Activated B cell treated with CpG ODN at 0.5 μM for 24 hours (primary cell): ENCODE measurements around the gene MAGEA9. TPM values are rescaled to one million over a fixed set of nuclear protein-coding genes. Genes with fewer than 3 reads are reported as not detected.
A peak's percentile ranks its signal among the peaks of the same experiment; 100 is the strongest.

ENCODE experiments used
- ATAC-seq: fragments of 200-7000 bp; cut with Tn5 transposase; one replicate; pipeline ENCODE4 v1.10.0; 2021; ENCODE audit warnings: low read depth, mild to moderate bottlenecking, moderate library complexity
- CTCF ChIA-PET: fragments of 350-600 bp; sonication (Branson Sonifier 250); formaldehyde crosslinking; loops from one replicate; lab custom pipeline; 2021; ENCODE audit warnings: antibody characterized with exemption; lab: Charles Lee
- POLR2A ChIA-PET: fragments of 350-600 bp; sonication (Branson Sonifier 250); formaldehyde crosslinking; loops from one replicate; lab custom pipeline; 2021; ENCODE audit warnings: antibody characterized with exemption; lab: Charles Lee
- DNase-seq: peaks from one replicate; pipeline ENCODE4 v3.0.0; 2022
- H3K27ac Mint-ChIP-seq: one replicate; pipeline ENCODE4 v1.8.0; 2020; ENCODE audit warnings: mixed read lengths
- H3K27me3 Mint-ChIP-seq: one replicate; pipeline ENCODE4 v1.8.0; 2021; ENCODE audit warnings: mixed read lengths
- H3K36me3 Mint-ChIP-seq: one replicate; pipeline ENCODE4 v1.8.0; 2021; ENCODE audit warnings: low read depth, mixed read lengths
- H3K4me1 Mint-ChIP-seq: one replicate; pipeline ENCODE4 v1.8.0; 2021; ENCODE audit warnings: mixed read lengths
- H3K4me3 Mint-ChIP-seq: one replicate; pipeline ENCODE4 v1.8.0; 2020; ENCODE audit warnings: mild to moderate bottlenecking, mixed read lengths
- H3K9me3 Mint-ChIP-seq: one replicate; pipeline ENCODE4 v1.8.0; 2020; ENCODE audit warnings: mixed read lengths
- intact Hi-C: fragments of 100-400 bp; cut with micrococcal nuclease; formaldehyde crosslinking; loops from one replicate; pipeline ENCODE4 v1.15.1; 2024
- total RNA-seq: library from RNA; stranded (reverse); gene quantifications from 2 replicates; pipeline ENCODE4 v1.2.3, GENCODE V29; 2022
- TF ChIP-seq, protein P1 (sequence below): fragments of 200-600 bp; IDR thresholded peaks from one replicate; pipeline ENCODE4 v1.8.0; 2022; ENCODE audit warnings: antibody characterized with exemption, mild to moderate bottlenecking

MAGEA9 gene
- total RNA-seq, 1 donor from 2014 or later = not detected

GRCh38 chrX:149818652-149819051, 36.9 kb downstream of the MAGEA9 start:
- Mint-ChIP-seq H3K4me1 (no peaks in the 10 kb centered on the region), H3K27ac (no peak overlapping the region), H3K4me3 (no peak overlapping the region), H3K9me3 (no peaks in the 10 kb centered on the region), H3K36me3 (no peaks in the 10 kb centered on the region), H3K27me3 (peaks cover 3% of the 10 kb centered on the region)
- TF ChIP-seq, protein P1, sequence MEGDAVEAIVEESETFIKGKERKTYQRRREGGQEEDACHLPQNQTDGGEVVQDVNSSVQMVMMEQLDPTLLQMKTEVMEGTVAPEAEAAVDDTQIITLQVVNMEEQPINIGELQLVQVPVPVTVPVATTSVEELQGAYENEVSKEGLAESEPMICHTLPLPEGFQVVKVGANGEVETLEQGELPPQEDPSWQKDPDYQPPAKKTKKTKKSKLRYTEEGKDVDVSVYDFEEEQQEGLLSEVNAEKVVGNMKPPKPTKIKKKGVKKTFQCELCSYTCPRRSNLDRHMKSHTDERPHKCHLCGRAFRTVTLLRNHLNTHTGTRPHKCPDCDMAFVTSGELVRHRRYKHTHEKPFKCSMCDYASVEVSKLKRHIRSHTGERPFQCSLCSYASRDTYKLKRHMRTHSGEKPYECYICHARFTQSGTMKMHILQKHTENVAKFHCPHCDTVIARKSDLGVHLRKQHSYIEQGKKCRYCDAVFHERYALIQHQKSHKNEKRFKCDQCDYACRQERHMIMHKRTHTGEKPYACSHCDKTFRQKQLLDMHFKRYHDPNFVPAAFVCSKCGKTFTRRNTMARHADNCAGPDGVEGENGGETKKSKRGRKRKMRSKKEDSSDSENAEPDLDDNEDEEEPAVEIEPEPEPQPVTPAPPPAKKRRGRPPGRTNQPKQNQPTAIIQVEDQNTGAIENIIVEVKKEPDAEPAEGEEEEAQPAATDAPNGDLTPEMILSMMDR = no peak
- ChIA-PET POLR2A (no interaction called here), CTCF (no interaction called here)
- ATAC-seq (no peak), DNase-seq (no peak)
- intact Hi-C loops = no loop called here

DNA sequence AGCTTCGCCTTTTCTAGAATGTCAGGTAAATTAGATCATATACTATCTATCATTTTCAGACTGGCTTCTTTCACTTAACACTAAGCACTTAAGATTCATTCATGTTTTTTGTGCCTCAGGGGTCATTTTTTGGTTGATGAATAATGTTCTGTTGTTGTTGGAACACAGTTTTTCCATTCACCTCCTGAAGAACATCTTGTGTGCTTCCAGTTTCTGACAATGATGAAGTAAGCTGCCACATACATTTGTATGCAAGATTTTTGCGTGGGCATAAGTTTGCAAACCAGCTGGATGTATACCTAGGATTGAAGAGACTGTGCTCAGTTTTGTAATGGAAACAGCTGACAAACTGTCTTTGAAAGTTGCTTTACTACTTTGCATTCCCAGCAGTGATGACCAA, 37.6 kb downstream of the MAGEA9 start:
- intact Hi-C loops = no loop called here
- H3K27ac Mint-ChIP-seq = no peak overlapping the region
- ChIA-PET POLR2A (no interaction called here), CTCF (no interaction called here)
- no peaks in the 10 kb centered on the region for H3K9me3 Mint-ChIP-seq
- ATAC-seq = no peak
- H3K27me3 Mint-ChIP-seq = peaks cover 3% of the 10 kb centered on the region
- no peak for DNase-seq
- H3K4me1 Mint-ChIP-seq = no peaks in the 10 kb centered on the region
- no peak overlapping the region for H3K4me3 Mint-ChIP-seq
- TF ChIP-seq, protein P1 = no peak
- no peaks in the 10 kb centered on the region for H3K36me3 Mint-ChIP-seq

- no peak for ATAC-seq
- H3K9me3 Mint-ChIP-seq = no peaks in the 10 kb centered on the region
- no peak overlapping the region for H3K27ac Mint-ChIP-seq
- intact Hi-C loops = loop anchor here (1.0 kb wide), 1 partner anchor 313 kb away; no protein-coding TSS in a partner anchor
- TF ChIP-seq, protein P1 = no peak
- CTCF ChIA-PET = no interaction called here
- DNase-seq = no peak
- no peaks in the 10 kb centered on the region for H3K36me3 Mint-ChIP-seq
- H3K4me1 Mint-ChIP-seq = peaks cover 17% of the 10 kb centered on the region
- peaks cover 5% of the 10 kb centered on the region for H3K27me3 Mint-ChIP-seq
- POLR2A ChIA-PET = no interaction called here
- H3K4me3 Mint-ChIP-seq = no peak overlapping the region
Observed at GRCh38 chrX:149825424-149825823, 43.7 kb downstream of the MAGEA9 start.

GRCh38 chrX:149827254-149827653, 45.5 kb downstream of the MAGEA9 start:
- CTCF ChIA-PET = no interaction called here
- no peak overlapping the region for H3K4me3 Mint-ChIP-seq
- intact Hi-C loops = no loop called here

GRCh38 chrX:149829751-149830191, 48.0 kb downstream of the MAGEA9 start:
- peaks cover 4% of the 10 kb centered on the region for H3K27me3 Mint-ChIP-seq
- no peak for DNase-seq
- POLR2A ChIA-PET = interaction anchor here (0.7 to 0.9 kb wide), 2 partner anchors 110 to 717 kb away, joined by 4 to 6 read pairs; no protein-coding TSS in a partner anchor
- TF ChIP-seq, protein P1 = no peak
- CTCF ChIA-PET = no interaction called here
- no peaks in the 10 kb centered on the region for H3K36me3 Mint-ChIP-seq
- intact Hi-C loops = no loop called here
- peak overlapping the region; percentile 77 for H3K4me3 Mint-ChIP-seq
- no peaks in the 10 kb centered on the region for H3K9me3 Mint-ChIP-seq
- peak overlapping the region; percentile 75 for H3K27ac Mint-ChIP-seq
- peak; percentile 47 for ATAC-seq
- peaks cover 21% of the 10 kb centered on the region for H3K4me1 Mint-ChIP-seq

More at GRCh38 chrX:149827254-149827653, 45.5 kb downstream of the MAGEA9 start:
- ATAC-seq (no peak), DNase-seq (no peak)
- Mint-ChIP-seq H3K27me3 (peaks cover 5% of the 10 kb centered on the region), H3K4me1 (peaks cover 21% of the 10 kb centered on the region), H3K36me3 (no peaks in the 10 kb centered on the region), H3K9me3 (no peaks in the 10 kb centered on the region), H3K27ac (no peak overlapping the region)
- POLR2A ChIA-PET = no interaction called here
- TF ChIP-seq, protein P1 = no peak
